Effector memory CD8-positive, alpha-beta T cell (primary cell): ENCODE data around the gene OCIAD2.
A peak's percentile ranks its signal among the peaks of the same experiment; 100 is the strongest.
"Not testable (repeated sequence)": the region's sequence is repeated elsewhere in the genome, so short reads cannot be mapped to it uniquely, and the experiment has no call there.

Source experiments
- ATAC-seq: fragments of 150-1000 bp; cut with Tn5 transposase; replicated peaks from 2 replicates; pipeline ENCODE4 v1.10.0; 2021; ENCODE audit warnings: mild to moderate bottlenecking, moderate library complexity
- DNase-seq, 3 experiments: peaks; one replicate each; pipeline ENCODE4 v3.0.0; 2021
- H3K27ac Mint-ChIP-seq, 2 donors: one replicate each; pipeline ENCODE4 v1.8.0; 2022; ENCODE audit warnings: mild to moderate bottlenecking in 2 of 2, mixed read lengths in 2 of 2, moderate library complexity in 2 of 2
- H3K27me3 Mint-ChIP-seq, 2 donors: one replicate each; pipeline ENCODE4 v1.8.0; 2022; ENCODE audit warnings: mixed read lengths in 2 of 2
- H3K36me3 Mint-ChIP-seq: one replicate; pipeline ENCODE4 v1.8.0; 2022; ENCODE audit warnings: mild to moderate bottlenecking, moderate library complexity, mixed read lengths; ENCODE audit not compliant: insufficient read depth
- H3K4me1 Mint-ChIP-seq, 2 donors: one replicate each; pipeline ENCODE4 v1.8.0; 2022; ENCODE audit warnings: low read depth in 2 of 2, mixed read lengths in 2 of 2
- H3K4me3 Mint-ChIP-seq, 2 donors: one replicate each; pipeline ENCODE4 v1.8.0; 2022; ENCODE audit warnings: mild to moderate bottlenecking in 2 of 2, mixed read lengths in 2 of 2, moderate library complexity in 2 of 2
- H3K9me3 Mint-ChIP-seq, 2 donors: one replicate each; pipeline ENCODE4 v1.8.0; 2022; ENCODE audit warnings: mixed read lengths in 2 of 2

Gene OCIAD2

GRCh38 chr4:48862661-48863060 lies 43.9 kb downstream of the OCIAD2 start:
- ATAC-seq (no peak), DNase-seq (no peak)
- H3K27ac Mint-ChIP-seq = no peak overlapping the region
- H3K9me3 Mint-ChIP-seq = no peaks in the 10 kb centered on the region
- no peaks in the 10 kb centered on the region for H3K4me1 Mint-ChIP-seq
- H3K27me3 Mint-ChIP-seq = peaks cover 0 to 3% of the 10 kb centered on the region in 2 donors
- H3K4me3 Mint-ChIP-seq = no peak overlapping the region
- H3K36me3 Mint-ChIP-seq = peaks cover 23% of the 10 kb centered on the region

DNA sequence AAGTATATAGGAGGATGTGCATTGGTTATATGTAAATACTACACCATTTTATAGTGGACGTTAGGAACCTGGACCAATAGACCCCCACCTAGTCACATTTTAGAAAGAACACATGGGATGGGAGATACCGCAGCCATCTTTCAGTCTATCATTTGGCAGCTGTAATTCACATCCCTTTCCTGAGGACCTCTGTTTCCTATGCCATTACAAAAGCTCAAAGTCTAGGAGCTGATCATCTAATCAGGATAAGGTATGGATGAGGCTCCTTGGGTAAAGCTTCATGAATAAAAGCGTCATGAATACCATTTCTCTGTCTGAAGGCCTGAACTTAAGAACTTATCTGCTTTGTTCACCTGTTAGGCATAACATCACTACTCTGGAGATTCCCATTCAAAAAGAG lies 44.5 kb downstream of the OCIAD2 start:
- no peaks in the 10 kb centered on the region for H3K27me3 Mint-ChIP-seq

DNA sequence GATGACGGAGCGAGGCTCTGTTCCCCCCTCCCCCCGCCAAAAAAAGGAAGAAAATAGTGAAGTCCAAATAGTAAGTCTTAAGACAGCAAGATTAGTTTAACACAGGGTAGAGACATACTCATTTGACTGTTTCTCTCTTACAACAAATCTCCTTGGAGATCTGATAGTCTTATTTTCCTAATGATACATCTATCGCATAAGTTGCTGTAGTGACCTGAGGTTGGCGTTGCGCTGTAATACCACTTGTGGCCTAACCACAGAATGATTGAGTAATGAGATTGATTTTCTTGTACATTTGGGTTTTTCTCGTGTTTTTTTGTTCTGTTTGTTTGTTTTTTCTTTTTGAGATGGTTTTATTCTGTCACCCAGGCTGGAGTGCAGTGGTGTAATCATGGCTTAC lies 48.4 kb downstream of the OCIAD2 start:
- ATAC-seq = no peak
- no peaks in the 10 kb centered on the region for H3K4me1 Mint-ChIP-seq
- no peaks in the 10 kb centered on the region for H3K9me3 Mint-ChIP-seq

More for the DNA sequence above, 44.5 kb downstream of the OCIAD2 start:
- H3K36me3 Mint-ChIP-seq = peaks cover 29% of the 10 kb centered on the region
- no peak for ATAC-seq
- H3K4me1 Mint-ChIP-seq = no peaks in the 10 kb centered on the region
- DNase-seq = no peak
- no peak overlapping the region for H3K4me3 Mint-ChIP-seq
- H3K27ac Mint-ChIP-seq = no peak overlapping the region
- no peaks in the 10 kb centered on the region for H3K9me3 Mint-ChIP-seq

DNA sequence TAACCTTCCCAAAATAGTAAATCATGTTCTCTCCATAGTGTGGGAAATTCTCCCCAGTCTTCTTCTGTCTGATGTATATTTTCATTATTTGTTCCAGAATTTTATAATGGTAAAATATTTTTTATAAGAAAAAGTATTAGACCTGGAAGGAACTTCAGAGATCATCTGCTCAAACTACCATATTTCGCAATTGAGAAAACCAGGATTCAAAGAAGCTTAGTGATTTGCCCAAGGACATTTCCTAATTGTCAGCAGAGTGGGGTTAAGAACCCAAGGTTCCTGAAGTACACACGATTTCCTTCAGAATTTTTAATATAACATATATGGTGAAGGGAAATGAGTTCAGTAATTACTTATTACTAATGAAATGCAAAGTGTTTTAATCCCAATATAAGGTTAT lies 51.6 kb downstream of the OCIAD2 start:
- peaks cover 56% of the 10 kb centered on the region for H3K36me3 Mint-ChIP-seq
- ATAC-seq = no peak
- no peaks in the 10 kb centered on the region for H3K4me1 Mint-ChIP-seq
- peak overlapping the region in 1 of 2 donors; percentile 78 for H3K27ac Mint-ChIP-seq
- H3K9me3 Mint-ChIP-seq = no peaks in the 10 kb centered on the region
- no peaks in the 10 kb centered on the region for H3K27me3 Mint-ChIP-seq
- no peak overlapping the region for H3K4me3 Mint-ChIP-seq
- no peak for DNase-seq

More for the DNA sequence above, 48.4 kb downstream of the OCIAD2 start:
- no peak for DNase-seq
- H3K27me3 Mint-ChIP-seq = no peaks in the 10 kb centered on the region
- H3K27ac Mint-ChIP-seq = peak overlapping the region in 1 of 2 donors; percentile 28
- H3K36me3 Mint-ChIP-seq = peaks cover 43% of the 10 kb centered on the region
- no peak overlapping the region for H3K4me3 Mint-ChIP-seq

DNA sequence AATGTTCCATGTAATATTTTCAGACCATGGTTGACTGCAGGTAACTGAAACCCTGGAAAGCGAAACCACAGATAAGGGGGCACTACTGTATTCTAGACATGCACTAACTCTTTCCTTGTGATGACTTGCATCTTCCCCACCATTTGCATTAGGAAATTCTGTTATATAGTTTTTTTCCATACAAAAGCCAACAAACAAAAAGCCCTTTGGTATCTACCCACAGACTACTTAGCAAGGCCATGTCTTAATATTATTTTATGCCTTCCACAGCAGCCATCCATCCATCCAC lies 52.2 kb downstream of the OCIAD2 start:
- no peaks in the 10 kb centered on the region for H3K9me3 Mint-ChIP-seq
- ATAC-seq = no peak
- no peak for DNase-seq
- peaks cover 54% of the 10 kb centered on the region for H3K36me3 Mint-ChIP-seq
- no peak overlapping the region for H3K4me3 Mint-ChIP-seq
- peak overlapping the region in 1 of 2 donors; percentile 78 for H3K27ac Mint-ChIP-seq
- no peaks in the 10 kb centered on the region for H3K4me1 Mint-ChIP-seq
- no peaks in the 10 kb centered on the region for H3K27me3 Mint-ChIP-seq

DNA sequence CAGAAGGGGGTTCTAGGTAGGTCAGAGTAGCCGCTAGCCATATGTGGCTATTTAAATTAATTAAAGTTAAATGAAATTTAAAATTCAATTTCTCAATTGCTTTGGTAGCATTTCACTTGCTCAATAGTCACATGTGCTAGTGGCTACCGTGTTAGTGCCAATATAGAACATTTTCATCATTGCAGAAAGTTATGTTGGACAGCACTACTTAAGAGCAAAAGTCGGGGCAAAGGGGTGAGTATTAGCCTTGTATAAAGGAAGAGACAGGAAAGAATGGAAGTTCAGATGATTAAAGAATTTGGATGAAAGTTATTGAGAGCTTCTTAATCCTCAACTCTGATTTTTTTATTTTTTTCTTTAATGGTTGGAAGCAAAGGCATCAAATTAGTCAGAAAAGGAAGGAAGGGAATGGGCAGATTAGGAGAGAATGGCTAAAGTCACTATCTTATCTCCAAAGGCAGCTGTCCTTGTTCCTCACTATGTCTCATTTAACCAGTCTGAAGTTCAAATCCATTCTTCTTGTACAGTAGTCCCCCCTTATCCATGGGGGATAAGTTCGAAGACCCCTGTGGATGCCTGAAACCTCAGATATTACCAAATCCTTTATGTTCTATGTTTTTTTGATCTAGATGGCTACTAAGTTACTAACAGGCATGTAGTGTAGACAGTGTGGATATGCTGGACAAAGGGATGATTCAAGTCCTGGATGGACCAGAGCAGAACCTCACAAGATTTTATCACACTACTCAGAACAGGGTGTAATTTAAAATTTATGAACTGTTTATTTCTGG lies 52.8 kb downstream of the OCIAD2 start:
- Mint-ChIP-seq H3K27me3 (no peaks in the 10 kb centered on the region), H3K9me3 (no peaks in the 10 kb centered on the region), H3K4me3 (no peak overlapping the region), H3K36me3 (peaks cover 55% of the 10 kb centered on the region), H3K4me1 (no peaks in the 10 kb centered on the region), H3K27ac (peak overlapping the region in 1 of 2 donors; percentile 78)
- DNase-seq = no peak
- no peak for ATAC-seq

DNA sequence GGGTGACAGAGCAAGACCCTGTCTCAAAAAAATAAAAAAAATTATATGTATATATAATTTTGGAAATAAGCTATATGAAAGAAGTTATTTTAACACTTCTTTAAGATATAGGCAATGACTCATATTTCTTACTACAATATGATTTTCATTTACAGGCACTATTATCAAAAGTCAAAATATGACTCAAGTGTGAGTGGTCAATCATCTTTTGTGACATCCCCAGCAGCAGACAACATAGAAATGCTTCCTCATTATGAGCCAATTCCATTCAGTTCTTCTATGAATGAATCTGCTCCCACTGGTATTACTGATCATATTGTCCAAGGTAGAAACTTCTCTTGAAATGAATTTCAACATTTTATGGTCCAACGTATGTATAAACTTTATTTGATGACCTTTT lies 54.9 kb downstream of the OCIAD2 start:
- no peak for ATAC-seq
- peaks cover 0 to 6% of the 10 kb centered on the region in 2 donors for H3K4me1 Mint-ChIP-seq

GRCh38 chr4:48848799-48849198 lies 57.8 kb downstream of the OCIAD2 start:
- not testable (repeated sequence) for ATAC-seq, H3K27me3 Mint-ChIP-seq, H3K27ac Mint-ChIP-seq, H3K9me3 Mint-ChIP-seq, H3K4me3 Mint-ChIP-seq, DNase-seq
- peaks cover 5 to 16% of the 10 kb centered on the region in 2 donors for H3K4me1 Mint-ChIP-seq
- peaks cover 45% of the 10 kb centered on the region for H3K36me3 Mint-ChIP-seq

More for the DNA sequence above, 54.9 kb downstream of the OCIAD2 start:
- no peaks in the 10 kb centered on the region for H3K27me3 Mint-ChIP-seq
- no peak overlapping the region for H3K4me3 Mint-ChIP-seq
- H3K27ac Mint-ChIP-seq = no peak overlapping the region
- no peaks in the 10 kb centered on the region for H3K9me3 Mint-ChIP-seq
- DNase-seq = no peak
- H3K36me3 Mint-ChIP-seq = peaks cover 42% of the 10 kb centered on the region

DNA sequence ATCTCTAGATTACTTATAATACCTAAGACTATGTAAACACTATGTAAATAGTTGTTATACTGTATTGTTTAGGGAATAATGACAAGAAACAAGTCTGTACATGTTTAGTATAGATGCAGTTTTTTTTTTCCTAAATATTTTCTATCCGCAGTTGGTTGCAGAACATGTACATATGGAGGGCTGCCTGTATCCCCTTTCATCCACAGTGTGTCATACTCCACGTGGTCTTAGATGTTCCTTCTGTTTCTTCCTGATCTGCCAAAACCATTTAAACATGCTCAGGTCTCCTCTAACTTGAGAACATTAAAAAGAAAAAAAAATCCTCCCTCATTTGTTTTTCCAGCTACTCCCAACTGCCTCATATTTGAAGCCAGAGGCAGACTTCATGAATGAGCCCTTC lies 61.7 kb downstream of the OCIAD2 start:
- no peak overlapping the region for H3K27ac Mint-ChIP-seq

DNA sequence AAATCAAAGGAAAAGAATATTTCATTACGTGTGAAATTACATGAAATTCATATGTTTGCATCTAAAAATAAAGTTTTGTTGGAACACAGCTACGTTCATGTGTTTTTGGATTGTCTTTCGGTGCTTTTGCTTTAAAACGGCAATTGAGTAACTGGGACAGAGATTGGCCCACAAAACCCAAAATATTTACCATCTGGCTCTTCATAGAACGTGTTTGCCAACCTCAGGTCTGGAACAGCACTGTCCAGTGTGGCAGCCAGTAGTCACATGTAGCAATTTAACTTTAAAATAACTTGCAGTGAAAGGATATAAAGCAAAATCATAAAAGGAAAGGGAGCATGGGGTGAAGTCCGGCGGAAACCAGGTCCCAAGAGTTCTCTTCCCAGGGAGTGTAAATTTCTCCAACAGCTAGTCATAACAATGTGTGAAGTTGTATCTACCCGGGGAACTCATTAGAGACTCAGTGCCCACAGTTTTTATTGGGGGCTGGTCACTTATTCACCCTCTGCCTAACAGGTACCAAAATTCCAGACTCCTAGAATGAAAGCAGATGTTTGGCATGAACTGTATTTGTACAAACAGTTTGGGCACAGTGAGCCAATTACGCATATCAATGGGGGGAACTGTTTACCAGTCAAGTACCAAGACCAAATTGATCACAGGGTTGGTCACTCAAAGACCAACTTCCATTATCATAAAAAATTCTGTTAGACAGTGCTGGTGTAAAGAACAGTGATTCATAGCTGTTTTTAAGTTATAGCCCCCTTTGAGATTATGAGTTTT lies 65.3 kb downstream of the OCIAD2 start:
- ATAC-seq (no peak), DNase-seq (no peak)
- H3K27me3 Mint-ChIP-seq = no peaks in the 10 kb centered on the region
- no peak overlapping the region for H3K27ac Mint-ChIP-seq
- H3K4me3 Mint-ChIP-seq = no peak overlapping the region
- H3K9me3 Mint-ChIP-seq = no peaks in the 10 kb centered on the region
- H3K36me3 Mint-ChIP-seq = peaks cover 63% of the 10 kb centered on the region
- H3K4me1 Mint-ChIP-seq = peaks cover 11 to 28% of the 10 kb centered on the region in 2 donors

More for the DNA sequence above, 61.7 kb downstream of the OCIAD2 start:
- Mint-ChIP-seq H3K36me3 (peaks cover 46% of the 10 kb centered on the region), H3K9me3 (no peaks in the 10 kb centered on the region), H3K4me3 (no peak overlapping the region), H3K4me1 (peaks cover 8 to 22% of the 10 kb centered on the region in 2 donors), H3K27me3 (no peaks in the 10 kb centered on the region)
- DNase-seq = no peak
- no peak for ATAC-seq

- Mint-ChIP-seq H3K4me1 (peaks cover 8 to 29% of the 10 kb centered on the region in 2 donors), H3K4me3 (no peak overlapping the region), H3K36me3 (peaks cover 70% of the 10 kb centered on the region), H3K9me3 (no peaks in the 10 kb centered on the region), H3K27me3 (no peaks in the 10 kb centered on the region), H3K27ac (no peak overlapping the region)
- ATAC-seq = no peak
- DNase-seq = no peak
These were observed 69.9 kb downstream of the OCIAD2 start for GRCh38 chr4:48836658-48837057.
